ENCODE results near the gene AATK. TPM values are rescaled to one million over a fixed set of nuclear protein-coding genes. Genes with fewer than 3 reads are reported as not detected.

AATK gene
- total RNA-seq, 1 donor from 2014 or later: 7.7 TPM

- peaks cover 6% of the 10 kb centered on the region for H3K4me1 Mint-ChIP-seq (ENCODE audit: unreplicated experiment)
- H3K9me3 Mint-ChIP-seq (ENCODE audit: unreplicated experiment): no peaks in the 10 kb centered on the region
- TF ChIP-seq CTCF (IDR thresholded peaks at IDR 0.05; ENCODE audit: unreplicated experiment): no peak
- H3K4me3 Mint-ChIP-seq (ENCODE audit: unreplicated experiment): no peak overlapping the region
- H3K36me3 Mint-ChIP-seq (ENCODE audit: low read depth, unreplicated experiment): peaks cover 7% of the 10 kb centered on the region
- no peak for DNase-seq (ENCODE audit: low spot score)
- no peak overlapping the region for H3K27ac Mint-ChIP-seq (ENCODE audit: unreplicated experiment)
- peaks cover 9% of the 10 kb centered on the region for H3K27me3 Mint-ChIP-seq (ENCODE audit: unreplicated experiment)
Observed at GRCh38 chr17:81140018-81140417, 26.0 kb downstream of the AATK start.

GRCh38 chr17:81139428-81139827 lies 26.6 kb downstream of the AATK start:
- H3K9me3 Mint-ChIP-seq (ENCODE audit: unreplicated experiment): no peaks in the 10 kb centered on the region
- H3K27me3 Mint-ChIP-seq (ENCODE audit: unreplicated experiment): peaks cover 9% of the 10 kb centered on the region
- peak overlapping the region; percentile 71 for H3K4me3 Mint-ChIP-seq (ENCODE audit: unreplicated experiment)
- H3K36me3 Mint-ChIP-seq (ENCODE audit: low read depth, unreplicated experiment): peaks cover 7% of the 10 kb centered on the region
- H3K4me1 Mint-ChIP-seq (ENCODE audit: unreplicated experiment): peaks cover 6% of the 10 kb centered on the region
- no peak overlapping the region for H3K27ac Mint-ChIP-seq (ENCODE audit: unreplicated experiment)
- no peak for DNase-seq (ENCODE audit: low spot score)
- no peak for TF ChIP-seq CTCF (IDR thresholded peaks at IDR 0.05; ENCODE audit: unreplicated experiment)

GRCh38 chr17:81138500-81138899 lies 27.5 kb downstream of the AATK start:
- no peak for TF ChIP-seq CTCF (IDR thresholded peaks at IDR 0.05; ENCODE audit: unreplicated experiment)
- H3K9me3 Mint-ChIP-seq (ENCODE audit: unreplicated experiment): no peaks in the 10 kb centered on the region
- peaks cover 8% of the 10 kb centered on the region for H3K27me3 Mint-ChIP-seq (ENCODE audit: unreplicated experiment)
- H3K27ac Mint-ChIP-seq (ENCODE audit: unreplicated experiment): peak overlapping the region; percentile 70
- no peak for DNase-seq (ENCODE audit: low spot score)
- peak overlapping the region; percentile 73 for H3K4me3 Mint-ChIP-seq (ENCODE audit: unreplicated experiment)
- peaks cover 7% of the 10 kb centered on the region for H3K36me3 Mint-ChIP-seq (ENCODE audit: low read depth, unreplicated experiment)
- peaks cover 6% of the 10 kb centered on the region for H3K4me1 Mint-ChIP-seq (ENCODE audit: unreplicated experiment)

- TF ChIP-seq CTCF (IDR thresholded peaks at IDR 0.05; ENCODE audit: unreplicated experiment): no peak
- no peak for DNase-seq (ENCODE audit: low spot score)
- Mint-ChIP-seq H3K4me1 (ENCODE audit: unreplicated experiment) (peaks cover 6% of the 10 kb centered on the region), H3K36me3 (ENCODE audit: low read depth, unreplicated experiment) (peaks cover 7% of the 10 kb centered on the region), H3K9me3 (ENCODE audit: unreplicated experiment) (no peaks in the 10 kb centered on the region), H3K4me3 (ENCODE audit: unreplicated experiment) (no peak overlapping the region), H3K27ac (ENCODE audit: unreplicated experiment) (peak overlapping the region; percentile 70), H3K27me3 (ENCODE audit: unreplicated experiment) (peaks cover 8% of the 10 kb centered on the region)
Observed at GRCh38 chr17:81138083-81138482, 27.9 kb downstream of the AATK start.

GRCh38 chr17:81137248-81137647 lies 28.8 kb downstream of the AATK start:
- no peak for DNase-seq (ENCODE audit: low spot score)
- Mint-ChIP-seq H3K27me3 (ENCODE audit: unreplicated experiment) (peaks cover 8% of the 10 kb centered on the region), H3K9me3 (ENCODE audit: unreplicated experiment) (no peaks in the 10 kb centered on the region), H3K36me3 (ENCODE audit: low read depth, unreplicated experiment) (peaks cover 7% of the 10 kb centered on the region), H3K27ac (ENCODE audit: unreplicated experiment) (peak overlapping the region; percentile 70), H3K4me1 (ENCODE audit: unreplicated experiment) (peaks cover 6% of the 10 kb centered on the region), H3K4me3 (ENCODE audit: unreplicated experiment) (peak overlapping the region; percentile 25)
- no peak for TF ChIP-seq CTCF (IDR thresholded peaks at IDR 0.05; ENCODE audit: unreplicated experiment)
